H4 (cell line): ENCODE data around the gene TENM4. TPM values are rescaled to one million over a fixed set of nuclear protein-coding genes. Genes with fewer than 3 reads are reported as not detected.
A peak's percentile ranks its signal among the peaks of the same experiment; 100 is the strongest.

Experiments
- DNase-seq: peaks from one replicate; pipeline ENCODE4 v3.0.0-alpha.2; 2015; ENCODE audit warnings: low spot score
- total RNA-seq: library from RNA; depleted of rRNA; stranded (reverse); fragments of >200 nt; shearing (Covaris generic); gene quantifications from 2 replicates; pipeline ENCODE4 v1.2.3, GENCODE V29; 2014

The TENM4 gene
- total RNA-seq, 1 experiment from 2014 or later = 0.31 TPM

GRCh38 chr11:79419120-79419519 is 21.7 kb downstream of the TENM4 start:
- DNase-seq = peak; percentile 38

DNA sequence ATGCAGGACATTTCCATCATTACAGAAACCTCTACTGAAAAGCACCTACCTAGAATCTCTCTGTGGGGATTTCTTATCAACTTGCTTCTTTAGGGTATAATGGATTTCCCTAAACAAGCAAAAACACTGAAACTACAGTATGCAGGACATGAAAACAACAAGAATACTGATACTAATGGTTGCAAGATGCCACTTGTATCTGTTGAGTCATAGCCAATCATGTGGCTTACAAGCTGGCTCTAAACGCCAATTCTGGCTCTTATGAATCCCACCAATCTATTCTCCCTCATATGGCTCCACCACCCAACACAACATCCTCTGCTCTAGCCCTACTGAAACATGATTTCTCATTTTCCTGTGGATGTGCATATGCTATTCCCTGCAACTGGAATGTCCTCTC is 22.6 kb downstream of the TENM4 start:
- no peak for DNase-seq

GRCh38 chr11:79417069-79417920 is 23.5 kb downstream of the TENM4 start:
- no peak for DNase-seq

GRCh38 chr11:79415912-79416311 is 24.9 kb downstream of the TENM4 start:
- no peak for DNase-seq

DNA sequence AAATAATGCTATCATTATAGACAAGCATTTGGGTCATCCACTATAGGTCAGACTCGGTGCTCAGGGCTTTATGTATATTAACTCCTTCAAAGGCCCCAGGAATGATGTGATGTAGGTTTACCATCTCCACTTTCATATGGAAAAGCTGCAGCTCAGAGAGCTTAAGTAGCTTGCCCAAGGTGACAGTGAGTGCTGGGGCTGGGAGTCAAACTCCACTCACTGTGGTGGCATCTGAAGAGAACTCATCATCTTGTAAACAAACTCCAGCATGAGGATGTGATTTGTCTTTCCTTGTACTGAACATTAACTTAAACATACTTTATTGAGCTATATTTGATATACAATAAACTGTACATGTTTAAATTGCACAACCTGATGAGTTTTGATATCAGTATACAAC is 25.4 kb downstream of the TENM4 start:
- DNase-seq = no peak

- no peak for DNase-seq
Observed at GRCh38 chr11:79414644-79415317, 26.0 kb downstream of the TENM4 start.

DNA sequence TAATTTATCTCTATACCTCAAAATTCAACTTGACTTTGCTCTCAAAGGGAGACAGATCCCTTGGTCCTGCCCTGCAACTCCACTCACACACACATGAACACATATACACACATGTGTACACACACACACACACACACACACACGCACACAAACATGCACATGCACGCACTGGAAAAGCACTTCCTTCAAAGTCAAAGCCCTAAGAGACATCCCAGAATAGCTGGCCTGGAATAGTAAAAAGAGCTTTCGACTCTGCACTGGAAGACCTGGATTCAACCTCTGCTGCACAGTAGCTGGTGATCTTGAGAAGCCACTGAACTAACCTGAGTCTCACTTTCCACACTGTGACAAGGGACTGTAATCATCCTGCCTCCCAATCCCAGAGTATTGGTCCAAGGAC is 26.8 kb downstream of the TENM4 start:
- DNase-seq = no peak

GRCh38 chr11:79413268-79413667 is 27.6 kb downstream of the TENM4 start:
- DNase-seq = peak; percentile 25

DNA sequence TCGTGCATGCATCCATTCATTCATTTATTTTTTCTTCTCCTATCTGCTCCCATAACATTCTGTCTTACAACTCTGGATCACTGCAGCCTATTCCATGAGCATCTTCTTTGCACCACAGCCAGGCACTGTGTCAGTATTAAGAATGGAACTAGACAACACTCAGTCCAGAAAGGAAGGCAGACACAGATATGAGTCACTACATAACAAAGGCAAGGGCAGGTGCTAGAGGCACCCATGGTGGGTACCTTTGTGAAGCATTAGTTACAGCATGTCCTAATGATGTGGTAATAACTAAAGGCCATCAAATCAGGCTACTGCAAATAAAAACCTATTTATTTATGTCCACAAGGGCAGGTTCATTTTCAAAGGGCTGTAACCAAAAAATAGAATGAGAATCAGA is 28.1 kb downstream of the TENM4 start:
- no peak for DNase-seq

DNA sequence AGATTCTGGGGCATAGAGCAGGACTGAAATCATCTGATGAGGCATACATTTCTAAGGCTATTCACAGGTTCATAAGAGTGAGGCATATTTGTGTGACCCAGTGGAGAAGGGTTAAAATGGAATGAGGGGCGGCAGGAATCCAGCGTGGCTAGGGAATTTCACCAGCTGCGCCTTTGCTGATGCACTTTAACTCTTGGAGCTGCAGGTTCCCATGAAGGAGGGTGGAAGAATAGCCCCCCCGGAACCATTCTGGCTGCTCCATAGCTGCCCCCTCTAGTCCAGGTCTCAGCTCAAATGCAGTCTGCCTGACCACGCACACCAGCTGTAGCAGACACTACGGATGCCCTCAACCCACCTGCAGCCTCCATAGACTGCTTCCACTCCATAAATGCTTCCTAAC is 31.5 kb downstream of the TENM4 start:
- DNase-seq = no peak

DNA sequence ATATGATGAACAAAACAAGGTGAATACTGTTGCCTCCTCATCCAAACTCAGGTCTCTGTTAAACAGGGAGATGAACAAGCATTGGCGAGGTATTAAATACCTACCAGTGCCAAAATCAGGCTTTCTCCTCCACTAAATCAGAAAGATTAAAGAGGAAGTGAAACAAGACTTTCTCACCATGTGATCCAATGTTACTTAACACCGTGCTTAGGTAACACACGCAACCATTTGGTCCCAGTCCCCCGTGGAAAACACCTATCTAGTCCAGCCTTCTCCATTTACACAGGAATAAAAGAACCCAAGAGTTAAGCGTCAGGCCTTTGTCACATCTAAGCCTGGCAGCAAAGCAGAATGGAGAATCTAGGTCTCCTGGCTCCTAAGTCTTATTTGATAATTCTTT is 34.5 kb downstream of the TENM4 start:
- DNase-seq = no peak

- no peak for DNase-seq
Observed at GRCh38 chr11:79404806-79405205, 36.0 kb downstream of the TENM4 start.

GRCh38 chr11:79404325-79404724 is 36.5 kb downstream of the TENM4 start:
- no peak for DNase-seq

GRCh38 chr11:79403839-79404238 is 37.0 kb downstream of the TENM4 start:
- DNase-seq = no peak

GRCh38 chr11:79402912-79403311 is 37.9 kb downstream of the TENM4 start:
- no peak for DNase-seq

GRCh38 chr11:79400717-79401330 is 40.0 kb downstream of the TENM4 start:
- no peak for DNase-seq

DNA sequence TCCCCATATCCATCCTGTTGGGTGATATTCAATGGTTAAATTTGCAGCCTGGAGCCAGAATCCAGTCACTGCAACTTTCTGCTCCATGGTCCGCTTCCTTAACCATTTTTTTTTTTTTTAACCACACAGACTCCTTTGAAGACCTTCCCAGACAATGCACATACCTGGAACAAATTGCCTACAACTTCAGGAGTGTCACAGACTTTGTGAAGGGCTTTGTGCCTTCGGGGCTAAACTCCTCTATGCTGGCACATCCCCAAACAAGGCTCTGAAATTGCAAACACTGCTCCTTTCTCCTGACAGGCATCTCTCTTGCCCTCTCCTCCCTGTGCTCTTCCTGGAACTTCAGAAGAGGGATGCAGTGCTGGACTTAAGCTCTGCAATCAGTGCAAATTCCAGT is 40.6 kb downstream of the TENM4 start:
- no peak for DNase-seq

DNA sequence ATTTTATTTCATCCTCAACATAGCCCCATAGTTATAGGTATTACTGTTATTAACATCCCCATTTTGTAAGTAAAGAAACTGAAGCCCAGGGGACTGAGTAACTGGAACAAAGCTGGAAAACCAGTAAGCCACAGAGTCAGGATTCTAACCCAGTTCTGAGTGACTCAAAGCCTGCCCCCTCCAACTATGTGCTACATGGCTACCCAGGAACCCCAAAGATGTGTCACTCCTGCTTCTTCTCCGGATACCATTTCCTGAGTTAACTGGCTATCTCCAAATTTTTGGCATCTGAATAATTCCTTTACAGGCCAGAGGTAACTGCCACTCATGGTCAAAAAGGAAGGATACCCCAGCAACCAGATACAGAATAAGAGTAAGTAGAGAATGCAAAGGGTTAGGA is 43.6 kb downstream of the TENM4 start:
- no peak for DNase-seq

GRCh38 chr11:79396674-79397073 is 44.2 kb downstream of the TENM4 start:
- DNase-seq = no peak

DNA sequence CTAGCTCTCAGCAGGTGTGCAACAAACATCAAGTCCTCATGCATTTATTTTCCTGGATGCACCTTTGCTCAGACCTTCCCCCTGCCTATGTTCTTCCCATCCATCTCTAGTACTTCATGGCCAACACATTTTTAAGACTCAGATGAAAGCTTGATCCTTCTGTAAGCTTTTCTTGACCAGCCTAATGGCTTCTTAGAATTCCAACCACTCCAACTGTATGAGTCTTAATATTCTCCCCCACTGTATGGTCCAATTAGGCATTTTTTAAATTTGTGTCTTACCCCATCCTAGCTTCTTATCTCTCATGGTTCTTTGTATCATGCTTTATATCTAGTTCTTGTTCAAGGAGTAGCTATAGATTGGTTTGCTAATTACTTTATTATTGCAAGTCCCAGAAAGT is 44.8 kb downstream of the TENM4 start:
- no peak for DNase-seq

DNA sequence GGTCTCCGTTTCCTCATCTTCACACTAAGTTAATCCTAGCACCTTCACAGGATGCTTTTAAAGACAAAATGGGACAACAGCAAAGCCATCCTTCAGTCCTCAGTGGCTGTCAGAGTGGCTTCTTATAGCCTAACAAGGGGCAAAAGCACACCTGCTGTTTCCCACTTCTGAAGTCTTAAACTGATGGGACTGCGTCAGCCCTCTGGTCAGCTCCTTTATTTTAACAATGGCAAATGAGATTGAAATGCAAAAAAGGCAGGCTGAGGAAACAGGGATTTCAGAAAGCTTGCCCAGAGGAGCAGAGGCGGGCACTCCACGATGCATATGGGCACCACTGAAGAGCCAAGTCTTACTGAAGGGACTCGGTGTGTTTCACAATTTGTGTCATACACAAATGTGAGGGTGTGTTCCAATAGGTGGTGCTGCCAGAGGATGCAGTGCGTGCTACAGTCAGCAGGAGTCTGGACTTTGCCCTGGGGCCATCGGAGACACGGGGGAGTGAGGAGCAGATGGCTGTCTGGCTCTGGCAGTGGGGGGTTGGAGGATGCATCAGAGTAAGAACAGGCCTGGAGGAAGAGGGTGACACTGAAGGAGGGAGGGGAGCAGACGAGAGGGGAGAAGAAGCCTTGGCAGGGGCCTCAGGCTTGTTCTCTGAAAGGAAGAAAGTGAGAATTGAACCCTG is 47.3 kb downstream of the TENM4 start:
- DNase-seq = no peak

DNA sequence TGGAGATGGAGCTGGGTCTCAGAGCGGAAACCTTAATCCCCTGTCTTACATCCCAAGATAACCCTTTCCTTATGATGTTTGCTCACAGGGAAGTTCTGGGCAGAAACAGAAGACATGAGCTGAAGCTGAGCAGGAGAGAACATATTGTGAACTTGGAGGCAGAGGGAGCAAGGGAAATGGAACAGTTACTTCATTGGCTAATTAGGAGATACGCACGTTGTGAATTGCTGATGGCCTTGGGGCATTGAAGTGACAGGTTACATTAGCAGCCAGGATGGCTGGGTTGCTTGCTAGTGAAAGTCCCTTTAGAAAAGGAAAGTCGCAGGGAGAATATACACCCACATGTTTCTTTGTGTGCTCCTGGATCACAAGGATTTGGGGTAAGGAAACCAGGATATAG is 48.7 kb downstream of the TENM4 start:
- DNase-seq = no peak
